VCaP (cell line): ENCODE data around the gene PANK4.

Experiments
- H3K27ac ChIP-seq: fragments of 450-650 bp; 2 replicates; pipeline ENCODE4 v1.5.1; 2017
- CTCF ChIP-seq: fragments of 450-650 bp; conservative IDR thresholded peaks from 2 replicates; pipeline ENCODE4 v1.5.1; 2017; ENCODE audit warnings: mild to moderate bottlenecking, moderate library complexity

The PANK4 gene

GRCh38 chr1:2503554-2504224, 22.7 kb downstream of the PANK4 start:
- TF ChIP-seq CTCF: no peak
- H3K27ac ChIP-seq: no peak overlapping the region

GRCh38 chr1:2502661-2503553, 23.5 kb downstream of the PANK4 start:
- no peak overlapping the region for H3K27ac ChIP-seq
- TF ChIP-seq CTCF: no peak

- TF ChIP-seq CTCF: no peak
- H3K27ac ChIP-seq: no peak overlapping the region
These were observed 24.2 kb downstream of the PANK4 start for GRCh38 chr1:2502210-2502609.

- TF ChIP-seq CTCF: no peak
These were observed 24.6 kb downstream of the PANK4 start for GRCh38 chr1:2501820-2502119.

GRCh38 chr1:2501041-2501819, 25.2 kb downstream of the PANK4 start:
- TF ChIP-seq CTCF: no peak

More at GRCh38 chr1:2501820-2502119, 24.6 kb downstream of the PANK4 start:
- no peak overlapping the region for H3K27ac ChIP-seq

GRCh38 chr1:2499986-2500596, 26.3 kb downstream of the PANK4 start:
- no peak for TF ChIP-seq CTCF
- H3K27ac ChIP-seq: no peak overlapping the region

More at GRCh38 chr1:2501041-2501819, 25.2 kb downstream of the PANK4 start:
- no peak overlapping the region for H3K27ac ChIP-seq

GRCh38 chr1:2499260-2499659, 27.1 kb downstream of the PANK4 start:
- no peak overlapping the region for H3K27ac ChIP-seq
- no peak for TF ChIP-seq CTCF
